ENCODE measurements around the gene MTRFR.
A peak's percentile ranks its signal among the peaks of the same experiment; 100 is the strongest.
"Not testable (repeated sequence)": the region's sequence is repeated elsewhere in the genome, so short reads cannot be mapped to it uniquely, and the experiment has no call there.

Gene MTRFR

GRCh38 chr12:123232807-123233504, at the start of gene MTRFR, which contains the start of gene MPHOSPH9:
MTRFR (plus strand) TSS chr12:123233436; CDS start chr12:123253675, 20,239 bp downstream.
MPHOSPH9 (minus strand) TSS chr12:123233141; CDS start chr12:123230364, 2,777 bp downstream.
- peak within 1 kb of the TSS; percentile 99 for H3K4me3 ChIP-seq (replicated peaks in 1 of 2; ENCODE audit: low read depth in 2 of 2, low read length in 2 of 2)
- peak; percentile 100 for DNase-seq (ENCODE audit: low read depth in 2 of 2)
- no peak for TF ChIP-seq CTCF (IDR thresholded peaks at IDR 0.05; ENCODE audit: low read depth, low read length)

GRCh38 chr12:123187637-123188036, 45.6 kb upstream of the MTRFR start:
- no peak for DNase-seq (ENCODE audit: low read depth in 2 of 2)
- no peak overlapping the region for H3K4me3 ChIP-seq (replicated peaks in 1 of 2; ENCODE audit: low read depth in 2 of 2, low read length in 2 of 2)
- no peak for TF ChIP-seq CTCF (IDR thresholded peaks at IDR 0.05; ENCODE audit: low read depth, low read length)

GRCh38 chr12:123199936-123200335, 33.3 kb upstream of the MTRFR start:
- DNase-seq (ENCODE audit: low read depth in 2 of 2): no peak
- TF ChIP-seq CTCF (IDR thresholded peaks at IDR 0.05; ENCODE audit: low read depth, low read length): no peak
- H3K4me3 ChIP-seq (replicated peaks in 1 of 2; ENCODE audit: low read depth in 2 of 2, low read length in 2 of 2): no peak overlapping the region

GRCh38 chr12:123200414-123200813, 32.8 kb upstream of the MTRFR start:
- no peak for TF ChIP-seq CTCF (IDR thresholded peaks at IDR 0.05; ENCODE audit: low read depth, low read length)
- no peak overlapping the region for H3K4me3 ChIP-seq (replicated peaks in 1 of 2; ENCODE audit: low read depth in 2 of 2, low read length in 2 of 2)
- no peak for DNase-seq (ENCODE audit: low read depth in 2 of 2)

GRCh38 chr12:123206794-123207193, 26.4 kb upstream of the MTRFR start:
- not testable (repeated sequence) for H3K4me3 ChIP-seq (replicated peaks in 1 of 2; ENCODE audit: low read depth in 2 of 2, low read length in 2 of 2)
- peak in 1 of 2 donors; percentile 7 for DNase-seq (ENCODE audit: low read depth in 2 of 2)

GRCh38 chr12:123207815-123208214, 25.4 kb upstream of the MTRFR start:
- not testable (repeated sequence) for DNase-seq (ENCODE audit: low read depth in 2 of 2); H3K4me3 ChIP-seq (replicated peaks in 1 of 2; ENCODE audit: low read depth in 2 of 2, low read length in 2 of 2)

GRCh38 chr12:123223241-123223668, 10.0 kb upstream of the MTRFR start:
- no peak overlapping the region for H3K4me3 ChIP-seq (replicated peaks in 1 of 2; ENCODE audit: low read depth in 2 of 2, low read length in 2 of 2)
- no peak for DNase-seq (ENCODE audit: low read depth in 2 of 2)
- TF ChIP-seq CTCF (IDR thresholded peaks at IDR 0.05; ENCODE audit: low read depth, low read length): no peak

GRCh38 chr12:123225443-123225842, 7.8 kb upstream of the MTRFR start:
- H3K4me3 ChIP-seq (replicated peaks in 1 of 2; ENCODE audit: low read depth in 2 of 2, low read length in 2 of 2): no peak overlapping the region
- TF ChIP-seq CTCF (IDR thresholded peaks at IDR 0.05; ENCODE audit: low read depth, low read length): no peak
- DNase-seq (ENCODE audit: low read depth in 2 of 2): no peak

Measured in cardiac fibroblast (primary cell).